ENCODE measurements around the gene WRNIP1.

Gene WRNIP1

DNA sequence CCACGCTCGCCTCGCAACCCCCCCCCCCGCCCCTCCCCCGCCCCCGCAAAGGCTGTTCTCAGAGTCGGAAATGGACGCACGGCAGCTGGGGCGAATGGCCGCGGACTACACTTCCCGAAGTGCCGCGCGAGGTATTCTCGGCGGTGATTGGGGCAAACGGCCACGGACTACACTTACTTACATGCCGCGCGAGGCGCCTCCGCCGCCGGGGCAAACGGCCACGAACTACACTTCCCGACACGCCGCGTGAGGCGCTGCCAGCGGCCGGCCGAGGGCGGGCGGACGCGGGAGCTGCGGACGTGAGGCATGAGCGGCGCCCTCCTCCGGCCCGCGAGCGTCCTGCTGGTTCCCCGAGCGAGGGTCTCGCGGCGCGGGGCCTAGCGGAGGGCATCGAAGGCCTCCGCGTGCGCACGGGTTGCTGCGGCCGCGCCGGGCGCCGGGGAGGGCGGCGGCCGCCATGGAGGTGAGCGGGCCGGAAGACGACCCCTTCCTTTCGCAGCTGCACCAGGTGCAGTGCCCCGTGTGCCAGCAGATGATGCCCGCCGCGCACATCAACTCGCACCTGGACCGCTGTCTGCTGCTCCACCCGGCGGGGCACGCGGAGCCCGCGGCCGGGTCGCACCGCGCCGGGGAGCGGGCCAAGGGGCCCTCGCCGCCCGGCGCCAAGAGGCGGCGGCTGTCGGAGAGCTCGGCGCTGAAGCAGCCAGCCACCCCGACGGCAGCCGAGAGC lies at the start of gene WRNIP1:
TSS of gene WRNIP1 (plus strand) at position 228 of the 730 bp plus-strand sequence. CDS start at position 458, 230 bp downstream.
- peak; percentile 92 for ATAC-seq
- TF ChIP-seq, protein P1, sequence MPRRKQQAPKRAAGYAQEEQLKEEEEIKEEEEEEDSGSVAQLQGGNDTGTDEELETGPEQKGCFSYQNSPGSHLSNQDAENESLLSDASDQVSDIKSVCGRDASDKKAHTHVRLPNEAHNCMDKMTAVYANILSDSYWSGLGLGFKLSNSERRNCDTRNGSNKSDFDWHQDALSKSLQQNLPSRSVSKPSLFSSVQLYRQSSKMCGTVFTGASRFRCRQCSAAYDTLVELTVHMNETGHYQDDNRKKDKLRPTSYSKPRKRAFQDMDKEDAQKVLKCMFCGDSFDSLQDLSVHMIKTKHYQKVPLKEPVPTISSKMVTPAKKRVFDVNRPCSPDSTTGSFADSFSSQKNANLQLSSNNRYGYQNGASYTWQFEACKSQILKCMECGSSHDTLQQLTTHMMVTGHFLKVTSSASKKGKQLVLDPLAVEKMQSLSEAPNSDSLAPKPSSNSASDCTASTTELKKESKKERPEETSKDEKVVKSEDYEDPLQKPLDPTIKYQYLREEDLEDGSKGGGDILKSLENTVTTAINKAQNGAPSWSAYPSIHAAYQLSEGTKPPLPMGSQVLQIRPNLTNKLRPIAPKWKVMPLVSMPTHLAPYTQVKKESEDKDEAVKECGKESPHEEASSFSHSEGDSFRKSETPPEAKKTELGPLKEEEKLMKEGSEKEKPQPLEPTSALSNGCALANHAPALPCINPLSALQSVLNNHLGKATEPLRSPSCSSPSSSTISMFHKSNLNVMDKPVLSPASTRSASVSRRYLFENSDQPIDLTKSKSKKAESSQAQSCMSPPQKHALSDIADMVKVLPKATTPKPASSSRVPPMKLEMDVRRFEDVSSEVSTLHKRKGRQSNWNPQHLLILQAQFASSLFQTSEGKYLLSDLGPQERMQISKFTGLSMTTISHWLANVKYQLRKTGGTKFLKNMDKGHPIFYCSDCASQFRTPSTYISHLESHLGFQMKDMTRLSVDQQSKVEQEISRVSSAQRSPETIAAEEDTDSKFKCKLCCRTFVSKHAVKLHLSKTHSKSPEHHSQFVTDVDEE (CRISPR knock-in tag; IDR thresholded peaks at IDR 0.05): peak; percentile 43; the same call in 1 of the 2 replicates
- TF ChIP-seq TCF4 (CRISPR knock-in tag; IDR thresholded peaks at IDR 0.05; ENCODE audit: borderline replicate concordance) (no peak), SNAI2 (CRISPR knock-in tag; IDR thresholded peaks at IDR 0.05) (no peak), ZNF565 (CRISPR knock-in tag; conservative IDR thresholded peaks at IDR 0.05; ENCODE audit: low read depth) (no peak), TOX (CRISPR knock-in tag; IDR thresholded peaks at IDR 0.05; ENCODE audit: borderline replicate concordance) (no peak), ZFP30 (CRISPR knock-in tag; IDR thresholded peaks at IDR 0.05) (no peak), CSDC2 (CRISPR knock-in tag; IDR thresholded peaks at IDR 0.05) (no peak), BACH2 (CRISPR knock-in tag; IDR thresholded peaks at IDR 0.05; ENCODE audit: borderline replicate concordance) (no peak), OSR1 (CRISPR knock-in tag; IDR thresholded peaks at IDR 0.05) (no peak), ISL1 (CRISPR knock-in tag; IDR thresholded peaks at IDR 0.05) (no peak), ZFP3 (CRISPR knock-in tag; IDR thresholded peaks at IDR 0.05) (peak; percentile 17; the same call in 1 of the 2 replicates), ARNTL (CRISPR knock-in tag; IDR thresholded peaks at IDR 0.05; ENCODE audit: borderline replicate concordance, low read depth) (no peak)
- TF ChIP-seq, protein P2, sequence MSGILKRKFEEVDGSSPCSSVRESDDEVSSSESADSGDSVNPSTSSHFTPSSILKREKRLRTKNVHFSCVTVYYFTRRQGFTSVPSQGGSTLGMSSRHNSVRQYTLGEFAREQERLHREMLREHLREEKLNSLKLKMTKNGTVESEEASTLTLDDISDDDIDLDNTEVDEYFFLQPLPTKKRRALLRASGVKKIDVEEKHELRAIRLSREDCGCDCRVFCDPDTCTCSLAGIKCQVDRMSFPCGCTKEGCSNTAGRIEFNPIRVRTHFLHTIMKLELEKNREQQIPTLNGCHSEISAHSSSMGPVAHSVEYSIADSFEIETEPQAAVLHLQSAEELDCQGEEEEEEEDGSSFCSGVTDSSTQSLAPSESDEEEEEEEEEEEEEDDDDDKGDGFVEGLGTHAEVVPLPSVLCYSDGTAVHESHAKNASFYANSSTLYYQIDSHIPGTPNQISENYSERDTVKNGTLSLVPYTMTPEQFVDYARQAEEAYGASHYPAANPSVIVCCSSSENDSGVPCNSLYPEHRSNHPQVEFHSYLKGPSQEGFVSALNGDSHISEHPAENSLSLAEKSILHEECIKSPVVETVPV (CRISPR knock-in tag; IDR thresholded peaks at IDR 0.05): no peak

DNA sequence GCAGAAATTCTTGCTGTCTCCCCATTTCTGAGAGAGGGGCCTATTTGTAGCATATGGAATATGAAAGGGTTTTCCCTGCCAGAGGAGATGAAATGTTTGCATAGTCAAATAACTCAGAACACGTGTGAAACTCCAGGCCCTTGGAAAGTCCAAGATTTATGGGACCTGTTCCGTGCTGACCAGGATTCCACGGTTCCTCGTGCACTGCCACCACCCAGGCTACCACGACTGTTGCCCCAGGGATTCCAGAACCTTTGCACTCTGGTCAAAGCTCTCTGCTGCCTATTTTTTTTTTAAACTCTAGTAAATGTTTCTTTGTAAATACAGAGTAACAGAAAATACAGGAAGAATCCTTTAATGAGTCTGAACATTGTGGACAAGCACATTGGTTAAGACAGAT lies 49.5 kb upstream of the WRNIP1 start:
- TF ChIP-seq OSR1 (CRISPR knock-in tag; IDR thresholded peaks at IDR 0.05) (no peak), PPARA (CRISPR knock-in tag; IDR thresholded peaks at IDR 0.05; ENCODE audit: borderline replicate concordance) (no peak), TCF4 (CRISPR knock-in tag; IDR thresholded peaks at IDR 0.05; ENCODE audit: borderline replicate concordance) (no peak)
- no peak for ATAC-seq

DNA sequence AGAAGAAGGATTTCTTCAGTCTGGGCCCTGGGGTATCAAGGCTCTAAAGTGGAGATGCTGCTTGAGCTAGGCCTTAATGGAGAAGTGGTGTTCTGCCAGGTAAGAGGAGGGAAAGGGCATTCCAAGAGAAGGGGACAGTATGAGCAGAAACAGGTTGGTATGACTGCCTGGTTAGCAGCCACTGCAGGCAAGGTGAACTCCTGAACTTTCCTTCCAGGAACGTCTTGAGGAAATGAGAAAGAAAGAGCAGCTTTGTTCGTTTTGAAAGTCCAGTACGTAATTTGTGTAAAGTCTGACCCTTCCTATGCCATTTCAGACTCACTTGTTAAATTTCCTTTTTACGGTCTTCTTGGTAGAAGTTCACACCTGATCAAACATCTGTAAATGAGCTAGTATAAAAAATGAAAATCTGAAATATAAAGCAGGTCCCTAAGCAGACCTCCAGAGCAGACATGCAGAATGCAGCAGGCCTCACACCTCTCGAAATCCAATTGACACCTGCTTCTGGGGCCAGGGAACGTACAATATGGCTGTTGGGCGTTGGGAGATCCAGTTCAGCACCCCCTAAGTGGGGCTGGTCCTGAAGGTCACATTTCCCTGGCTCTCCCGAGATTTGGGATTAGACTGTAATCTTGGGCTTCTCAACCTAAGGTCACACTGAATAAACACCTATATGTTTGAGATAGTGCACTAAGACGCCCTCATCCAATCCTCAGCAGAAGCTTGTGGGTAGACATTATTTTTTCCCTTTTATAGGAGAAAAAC lies 48.1 kb upstream of the WRNIP1 start:
- no peak for ATAC-seq

More for the DNA sequence above, 48.1 kb upstream of the WRNIP1 start:
- TF ChIP-seq TCF4 (CRISPR knock-in tag; IDR thresholded peaks at IDR 0.05; ENCODE audit: borderline replicate concordance) (no peak), ZNF565 (CRISPR knock-in tag; conservative IDR thresholded peaks at IDR 0.05; ENCODE audit: low read depth) (no peak), ISL1 (CRISPR knock-in tag; IDR thresholded peaks at IDR 0.05) (no peak), GLIS3 (CRISPR knock-in tag; IDR thresholded peaks at IDR 0.05) (no peak), TOX (CRISPR knock-in tag; IDR thresholded peaks at IDR 0.05; ENCODE audit: borderline replicate concordance) (no peak), SNAI2 (CRISPR knock-in tag; IDR thresholded peaks at IDR 0.05) (no peak), ZNF8 (CRISPR knock-in tag; IDR thresholded peaks at IDR 0.05) (no peak), ARNTL (CRISPR knock-in tag; IDR thresholded peaks at IDR 0.05; ENCODE audit: borderline replicate concordance, low read depth) (no peak), BACH2 (CRISPR knock-in tag; IDR thresholded peaks at IDR 0.05; ENCODE audit: borderline replicate concordance) (no peak), ZNF70 (CRISPR knock-in tag; IDR thresholded peaks at IDR 0.05) (no peak), PPARA (CRISPR knock-in tag; IDR thresholded peaks at IDR 0.05; ENCODE audit: borderline replicate concordance) (no peak)
- TF ChIP-seq, protein P3, sequence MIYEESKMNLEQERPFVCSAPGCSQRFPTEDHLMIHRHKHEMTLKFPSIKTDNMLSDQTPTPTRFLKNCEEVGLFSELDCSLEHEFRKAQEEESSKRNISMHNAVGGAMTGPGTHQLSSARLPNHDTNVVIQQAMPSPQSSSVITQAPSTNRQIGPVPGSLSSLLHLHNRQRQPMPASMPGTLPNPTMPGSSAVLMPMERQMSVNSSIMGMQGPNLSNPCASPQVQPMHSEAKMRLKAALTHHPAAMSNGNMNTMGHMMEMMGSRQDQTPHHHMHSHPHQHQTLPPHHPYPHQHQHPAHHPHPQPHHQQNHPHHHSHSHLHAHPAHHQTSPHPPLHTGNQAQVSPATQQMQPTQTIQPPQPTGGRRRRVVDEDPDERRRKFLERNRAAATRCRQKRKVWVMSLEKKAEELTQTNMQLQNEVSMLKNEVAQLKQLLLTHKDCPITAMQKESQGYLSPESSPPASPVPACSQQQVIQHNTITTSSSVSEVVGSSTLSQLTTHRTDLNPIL (CRISPR knock-in tag; IDR thresholded peaks at IDR 0.05; ENCODE audit: low read depth): no peak
- TF ChIP-seq, protein P2 (CRISPR knock-in tag; IDR thresholded peaks at IDR 0.05): no peak
- TF ChIP-seq, protein P4, sequence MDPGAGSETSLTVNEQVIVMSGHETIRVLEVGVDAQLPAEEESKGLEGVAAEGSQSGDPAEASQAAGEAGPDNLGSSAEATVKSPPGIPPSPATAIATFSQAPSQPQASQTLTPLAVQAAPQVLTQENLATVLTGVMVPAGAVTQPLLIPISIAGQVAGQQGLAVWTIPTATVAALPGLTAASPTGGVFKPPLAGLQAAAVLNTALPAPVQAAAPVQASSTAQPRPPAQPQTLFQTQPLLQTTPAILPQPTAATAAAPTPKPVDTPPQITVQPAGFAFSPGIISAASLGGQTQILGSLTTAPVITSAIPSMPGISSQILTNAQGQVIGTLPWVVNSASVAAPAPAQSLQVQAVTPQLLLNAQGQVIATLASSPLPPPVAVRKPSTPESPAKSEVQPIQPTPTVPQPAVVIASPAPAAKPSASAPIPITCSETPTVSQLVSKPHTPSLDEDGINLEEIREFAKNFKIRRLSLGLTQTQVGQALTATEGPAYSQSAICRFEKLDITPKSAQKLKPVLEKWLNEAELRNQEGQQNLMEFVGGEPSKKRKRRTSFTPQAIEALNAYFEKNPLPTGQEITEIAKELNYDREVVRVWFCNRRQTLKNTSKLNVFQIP (CRISPR knock-in tag; IDR thresholded peaks at IDR 0.05; ENCODE audit: borderline replicate concordance, low read depth): no peak
- TF ChIP-seq, protein P5, sequence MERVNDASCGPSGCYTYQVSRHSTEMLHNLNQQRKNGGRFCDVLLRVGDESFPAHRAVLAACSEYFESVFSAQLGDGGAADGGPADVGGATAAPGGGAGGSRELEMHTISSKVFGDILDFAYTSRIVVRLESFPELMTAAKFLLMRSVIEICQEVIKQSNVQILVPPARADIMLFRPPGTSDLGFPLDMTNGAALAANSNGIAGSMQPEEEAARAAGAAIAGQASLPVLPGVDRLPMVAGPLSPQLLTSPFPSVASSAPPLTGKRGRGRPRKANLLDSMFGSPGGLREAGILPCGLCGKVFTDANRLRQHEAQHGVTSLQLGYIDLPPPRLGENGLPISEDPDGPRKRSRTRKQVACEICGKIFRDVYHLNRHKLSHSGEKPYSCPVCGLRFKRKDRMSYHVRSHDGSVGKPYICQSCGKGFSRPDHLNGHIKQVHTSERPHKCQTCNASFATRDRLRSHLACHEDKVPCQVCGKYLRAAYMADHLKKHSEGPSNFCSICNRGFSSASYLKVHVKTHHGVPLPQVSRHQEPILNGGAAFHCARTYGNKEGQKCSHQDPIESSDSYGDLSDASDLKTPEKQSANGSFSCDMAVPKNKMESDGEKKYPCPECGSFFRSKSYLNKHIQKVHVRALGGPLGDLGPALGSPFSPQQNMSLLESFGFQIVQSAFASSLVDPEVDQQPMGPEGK (CRISPR knock-in tag; IDR thresholded peaks at IDR 0.05; ENCODE audit: borderline replicate concordance): no peak
